Activated naive CD4-positive, alpha-beta T cell treated with anti-CD3 and anti-CD28 coated beads for 36 hours (primary cell): ENCODE data around the gene CTTN. TPM values are rescaled to one million over a fixed set of nuclear protein-coding genes. Genes with fewer than 3 reads are reported as not detected.
"Not testable (repeated sequence)": the region's sequence is repeated elsewhere in the genome, so short reads cannot be mapped to it uniquely, and the experiment has no call there.

Source experiments
- CTCF ChIA-PET: fragments of 350-600 bp; sonication (Branson Sonifier 250); formaldehyde crosslinking; loops from one replicate; lab custom pipeline; 2021; ENCODE audit warnings: antibody characterized with exemption; lab: Charles Lee
- DNase-seq: peaks from one replicate; pipeline ENCODE4 v3.0.0-alpha.2; 2020
- H3K27ac Mint-ChIP-seq: one replicate; pipeline ENCODE4 v1.8.0; 2021; ENCODE audit warnings: mild to moderate bottlenecking, mixed read lengths
- H3K27me3 Mint-ChIP-seq: one replicate; pipeline ENCODE4 v1.8.0; 2021; ENCODE audit warnings: low read depth, mixed read lengths
- H3K36me3 Mint-ChIP-seq: one replicate; pipeline ENCODE4 v1.8.0; 2021; ENCODE audit warnings: low read depth, mixed read lengths
- H3K4me1 Mint-ChIP-seq: one replicate; pipeline ENCODE4 v1.8.0; 2021; ENCODE audit warnings: low read depth, mixed read lengths
- H3K4me3 Mint-ChIP-seq: one replicate; pipeline ENCODE4 v1.8.0; 2021; ENCODE audit warnings: mild to moderate bottlenecking, moderate library complexity, mixed read lengths
- H3K9me3 Mint-ChIP-seq: one replicate; pipeline ENCODE4 v1.8.0; 2021; ENCODE audit warnings: mixed read lengths
- intact Hi-C: fragments of 100-400 bp; cut with micrococcal nuclease; formaldehyde crosslinking; loops from one replicate; pipeline ENCODE4 v1.15.1; 2023
- total RNA-seq, 2 experiments: library from RNA; stranded (reverse); gene quantifications; one replicate each; pipeline ENCODE4 v1.2.3, GENCODE V29; 2021

CTTN gene
- total RNA-seq, 2 experiments from 2014 or later = 44.8 to 52.7 TPM

GRCh38 chr11:70402685-70403084 is 4.4 kb downstream of the CTTN start:
- H3K4me1 Mint-ChIP-seq = peaks cover 29% of the 10 kb centered on the region
- peaks cover 13% of the 10 kb centered on the region for H3K36me3 Mint-ChIP-seq
- DNase-seq = no peak
- CTCF ChIA-PET = no interaction called here
- no peaks in the 10 kb centered on the region for H3K9me3 Mint-ChIP-seq
- peaks cover 4% of the 10 kb centered on the region for H3K27me3 Mint-ChIP-seq
- H3K4me3 Mint-ChIP-seq = no peak overlapping the region
- intact Hi-C loops = no loop called here
- H3K27ac Mint-ChIP-seq = no peak overlapping the region

GRCh38 chr11:70404244-70404643 is 5.9 kb downstream of the CTTN start:
- intact Hi-C loops = no loop called here
- H3K9me3 Mint-ChIP-seq = no peaks in the 10 kb centered on the region
- no peak for DNase-seq
- CTCF ChIA-PET = no interaction called here
- peaks cover 4% of the 10 kb centered on the region for H3K27me3 Mint-ChIP-seq
- H3K27ac Mint-ChIP-seq = no peak overlapping the region
- H3K4me1 Mint-ChIP-seq = peaks cover 26% of the 10 kb centered on the region
- H3K36me3 Mint-ChIP-seq = peaks cover 19% of the 10 kb centered on the region
- no peak overlapping the region for H3K4me3 Mint-ChIP-seq

GRCh38 chr11:70405679-70406395 is 7.5 kb downstream of the CTTN start:
- no peaks in the 10 kb centered on the region for H3K9me3 Mint-ChIP-seq
- H3K4me1 Mint-ChIP-seq = peaks cover 11% of the 10 kb centered on the region
- intact Hi-C loops = no loop called here
- CTCF ChIA-PET = no interaction called here
- H3K4me3 Mint-ChIP-seq = no peak overlapping the region
- DNase-seq = no peak
- no peak overlapping the region for H3K27ac Mint-ChIP-seq
- peaks cover 35% of the 10 kb centered on the region for H3K36me3 Mint-ChIP-seq
- peaks cover under 1% of the 10 kb centered on the region for H3K27me3 Mint-ChIP-seq

- Mint-ChIP-seq H3K4me1 (peaks cover 8% of the 10 kb centered on the region), H3K4me3 (no peak overlapping the region), H3K36me3 (peaks cover 47% of the 10 kb centered on the region), H3K27ac (no peak overlapping the region), H3K27me3 (no peaks in the 10 kb centered on the region), H3K9me3 (no peaks in the 10 kb centered on the region)
- DNase-seq = no peak
- CTCF ChIA-PET = no interaction called here
- intact Hi-C loops = no loop called here
Measured at GRCh38 chr11:70407121-70407520, 8.8 kb downstream of the CTTN start.

GRCh38 chr11:70407814-70408213 is 9.5 kb downstream of the CTTN start:
- Mint-ChIP-seq H3K27me3 (no peaks in the 10 kb centered on the region), H3K9me3 (no peaks in the 10 kb centered on the region), H3K36me3 (peaks cover 52% of the 10 kb centered on the region), H3K4me3 (no peak overlapping the region), H3K27ac (no peak overlapping the region), H3K4me1 (peaks cover 1% of the 10 kb centered on the region)
- CTCF ChIA-PET = no interaction called here
- no peak for DNase-seq
- intact Hi-C loops = no loop called here

GRCh38 chr11:70408326-70408725 is 10.0 kb downstream of the CTTN start:
- DNase-seq, H3K27ac Mint-ChIP-seq, H3K9me3 Mint-ChIP-seq, H3K4me3 Mint-ChIP-seq, intact Hi-C loops, H3K4me1 Mint-ChIP-seq, H3K27me3 Mint-ChIP-seq, CTCF ChIA-PET: not testable (repeated sequence)
- H3K36me3 Mint-ChIP-seq = peaks cover 55% of the 10 kb centered on the region

GRCh38 chr11:70409437-70409836 is 11.1 kb downstream of the CTTN start:
- no peak for DNase-seq

GRCh38 chr11:70409871-70410270 is 11.5 kb downstream of the CTTN start:
- Mint-ChIP-seq H3K4me3 (no peak overlapping the region), H3K27me3 (no peaks in the 10 kb centered on the region), H3K9me3 (no peaks in the 10 kb centered on the region), H3K27ac (no peak overlapping the region), H3K36me3 (peaks cover 62% of the 10 kb centered on the region), H3K4me1 (no peaks in the 10 kb centered on the region)
- intact Hi-C loops = no loop called here
- no peak for DNase-seq
- CTCF ChIA-PET = interaction anchor here (0.7 kb wide), 1 partner anchor 8 kb away, joined by 3 read pairs; no protein-coding TSS in a partner anchor

More at GRCh38 chr11:70409437-70409836, 11.1 kb downstream of the CTTN start:
- CTCF ChIA-PET = interaction anchor here (0.7 kb wide), 1 partner anchor 8 kb away, joined by 3 read pairs; no protein-coding TSS in a partner anchor
- H3K4me1 Mint-ChIP-seq = no peaks in the 10 kb centered on the region
- peaks cover 58% of the 10 kb centered on the region for H3K36me3 Mint-ChIP-seq
- H3K27me3 Mint-ChIP-seq = no peaks in the 10 kb centered on the region
- no peak overlapping the region for H3K4me3 Mint-ChIP-seq
- no peak overlapping the region for H3K27ac Mint-ChIP-seq
- H3K9me3 Mint-ChIP-seq = no peaks in the 10 kb centered on the region
- intact Hi-C loops = no loop called here

GRCh38 chr11:70410276-70411205 is 12.2 kb downstream of the CTTN start:
- no peak overlapping the region for H3K27ac Mint-ChIP-seq
- peaks cover 69% of the 10 kb centered on the region for H3K36me3 Mint-ChIP-seq
- intact Hi-C loops = no loop called here
- H3K9me3 Mint-ChIP-seq = no peaks in the 10 kb centered on the region
- H3K4me3 Mint-ChIP-seq = no peak overlapping the region
- no peaks in the 10 kb centered on the region for H3K4me1 Mint-ChIP-seq
- no peaks in the 10 kb centered on the region for H3K27me3 Mint-ChIP-seq
- no peak for DNase-seq
- CTCF ChIA-PET = no interaction called here

GRCh38 chr11:70411713-70412452 is 13.6 kb downstream of the CTTN start:
- H3K4me1 Mint-ChIP-seq = peaks cover 5% of the 10 kb centered on the region
- intact Hi-C loops = no loop called here
- H3K27ac Mint-ChIP-seq = no peak overlapping the region
- no peaks in the 10 kb centered on the region for H3K27me3 Mint-ChIP-seq
- no peak for DNase-seq
- no peak overlapping the region for H3K4me3 Mint-ChIP-seq
- peaks cover 73% of the 10 kb centered on the region for H3K36me3 Mint-ChIP-seq
- CTCF ChIA-PET = no interaction called here
- H3K9me3 Mint-ChIP-seq = no peaks in the 10 kb centered on the region

GRCh38 chr11:70413151-70413550 is 14.8 kb downstream of the CTTN start:
- H3K36me3 Mint-ChIP-seq = peaks cover 69% of the 10 kb centered on the region

More at GRCh38 chr11:70413151-70413550, 14.8 kb downstream of the CTTN start:
- DNase-seq = no peak
- no peaks in the 10 kb centered on the region for H3K27me3 Mint-ChIP-seq
- intact Hi-C loops = no loop called here
- CTCF ChIA-PET = interaction anchor here (1.2 kb wide), 1 partner anchor 312 kb away, joined by 3 read pairs; no protein-coding TSS in a partner anchor
- no peak overlapping the region for H3K27ac Mint-ChIP-seq
- H3K4me1 Mint-ChIP-seq = peaks cover 5% of the 10 kb centered on the region
- H3K9me3 Mint-ChIP-seq = no peaks in the 10 kb centered on the region
- no peak overlapping the region for H3K4me3 Mint-ChIP-seq
